PC-3 (cell line): ENCODE data around the gene VSTM4. TPM values are rescaled to one million over a fixed set of nuclear protein-coding genes. Genes with fewer than 3 reads are reported as not detected.

Source experiments
- ATAC-seq: fragments of 200-7000 bp; cut with Tn5 transposase; 2 replicates; pipeline ENCODE4 v1.9.1; 2020; ENCODE audit warnings: mild to moderate bottlenecking, moderate library complexity
- BruUV-seq: library from RNA; stranded (reverse); fragments of 400-500 nt; replicated peaks from 2 replicates; lab custom pipeline; 2021; lab: Mats Ljungman, UMichigan
- CTCF ChIA-PET: fragments of 300-600 bp; sonication (Branson Sonifier 250); formaldehyde crosslinking; loops from one replicate; lab custom pipeline; 2022; ENCODE audit warnings: antibody characterized with exemption; lab: Charles Lee
- POLR2A ChIA-PET: fragments of 300-600 bp; sonication (Branson Sonifier 250); formaldehyde crosslinking; loops from one replicate; lab custom pipeline; 2022; ENCODE audit warnings: antibody characterized with exemption; ENCODE audit not compliant: unreplicated experiment; lab: Charles Lee
- DNase-seq: peaks from one replicate; pipeline ENCODE4 v3.0.0-alpha.2; 2015
- H2AFZ ChIP-seq: fragments of 300-600 bp; sonication (generic); 2 replicates; pipeline ENCODE4 v1.6.0; 2016; ENCODE audit warnings: antibody characterized with exemption, low read length
- H3F3A ChIP-seq: fragments of 300-600 bp; sonication (generic); one replicate; pipeline ENCODE4 v1.6.0; 2017; ENCODE audit warnings: antibody characterized with exemption, low read length, control low read depth, mild to moderate bottlenecking; ENCODE audit not compliant: unreplicated experiment
- H3K27ac ChIP-seq: fragments of 300-600 bp; sonication (generic); 2 replicates; pipeline ENCODE4 v1.5.1; 2016; ENCODE audit warnings: mild to moderate bottlenecking, low read length
- H3K27me3 ChIP-seq: fragments of 300-600 bp; sonication (generic); 2 replicates; pipeline ENCODE4 v1.6.1; 2016; ENCODE audit warnings: low read length, mixed read lengths
- H3K36me3 ChIP-seq: fragments of 300-600 bp; sonication (generic); 2 replicates; pipeline ENCODE4 v1.6.1; 2016; ENCODE audit warnings: low read depth, mixed run types, low read length, mixed read lengths
- H3K4me1 ChIP-seq: fragments of 300-600 bp; sonication (generic); 2 replicates; pipeline ENCODE4 v1.5.1; 2016; ENCODE audit warnings: low read length; ENCODE audit not compliant: insufficient read depth
- H3K4me2 ChIP-seq: fragments of 300-600 bp; sonication (generic); 2 replicates; pipeline ENCODE4 v1.6.0; 2016; ENCODE audit warnings: low read length
- H3K4me3 ChIP-seq: fragments of 300-600 bp; sonication (generic); 2 replicates; pipeline ENCODE4 v1.5.1; 2016; ENCODE audit warnings: mild to moderate bottlenecking, low read length, mixed read lengths
- H3K79me2 ChIP-seq: fragments of 300-600 bp; sonication (generic); 2 replicates; pipeline ENCODE4 v1.6.1; 2017; ENCODE audit warnings: low read length, mixed read lengths
- H3K9ac ChIP-seq: fragments of 300-600 bp; sonication (generic); 2 replicates; pipeline ENCODE4 v1.6.0; 2016; ENCODE audit warnings: mild to moderate bottlenecking, low read length
- H3K9me2 ChIP-seq: fragments of 300-600 bp; sonication (generic); replicated peaks from 2 replicates; pipeline ENCODE4 v1.6.1; 2016; ENCODE audit warnings: mixed run types, low read length, mixed read lengths
- H3K9me3 ChIP-seq: fragments of 300-600 bp; sonication (generic); 2 replicates; pipeline ENCODE4 v1.6.1; 2016; ENCODE audit warnings: low read length, mixed read lengths
- H4K20me1 ChIP-seq: fragments of 300-600 bp; sonication (generic); 2 replicates; pipeline ENCODE4 v1.6.1; 2016; ENCODE audit warnings: low read length, mixed read lengths
- CTCF ChIP-seq: fragments of 300-600 bp; sonication (generic); conservative IDR thresholded peaks from 2 replicates; pipeline ENCODE4 v1.5.1; 2017; ENCODE audit warnings: antibody characterized with exemption, low read depth, mild to moderate bottlenecking, low read length
- EZH2 ChIP-seq: fragments of 300-600 bp; sonication (generic); IDR thresholded peaks from one replicate; pipeline ENCODE4 v1.6.1; 2017; ENCODE audit warnings: antibody characterized with exemption, mild to moderate bottlenecking, low read length; ENCODE audit not compliant: unreplicated experiment
- EZH2phosphoT487 ChIP-seq: fragments of 300-600 bp; sonication (generic); IDR thresholded peaks from 2 replicates; pipeline ENCODE4 v1.6.1; 2018; ENCODE audit warnings: mild to moderate bottlenecking, antibody characterized with exemption, low read length, borderline replicate concordance
- intact Hi-C: fragments of 100-400 bp; cut with micrococcal nuclease; formaldehyde crosslinking; loops from 2 replicates; pipeline ENCODE4 v1.9.0; 2023
- total RNA-seq: library from RNA; depleted of rRNA; stranded (reverse); fragments of >200 nt; gene quantifications from 2 replicates; pipeline ENCODE4 v1.2.3, GENCODE V29; 2014

Gene VSTM4
- total RNA-seq, 1 experiment from 2014 or later, result not detected

DNA sequence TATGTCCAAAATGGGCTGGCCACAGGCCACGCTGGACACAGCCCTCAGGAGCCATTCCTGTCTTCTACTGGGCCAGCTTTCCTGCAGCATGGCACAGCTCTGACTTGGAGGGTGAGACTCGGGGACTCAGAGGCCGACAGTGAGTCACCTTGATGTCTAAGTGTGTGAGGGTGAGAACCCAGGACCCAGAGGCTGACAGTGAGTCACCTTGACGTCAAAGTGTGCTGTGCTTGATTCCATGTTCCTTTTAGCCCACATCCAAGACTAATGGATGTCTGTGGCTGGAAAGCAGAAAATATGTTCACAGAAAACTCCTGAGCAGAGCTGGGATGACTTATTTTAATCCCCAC, 24.5 kb upstream of the VSTM4 start:
- CTCF ChIA-PET, result no interaction called here
- H2AFZ ChIP-seq, result no peak overlapping the region
- no peaks in the 10 kb centered on the region for H3F3A ChIP-seq
- H3K27ac ChIP-seq, result peak overlapping the region; percentile 74
- TF ChIP-seq EZH2phosphoT487, result no peak
- no peak for TF ChIP-seq EZH2
- no peak for TF ChIP-seq CTCF
- no TSS peak for BruUV-seq
- peak; percentile 95 for DNase-seq
- H3K4me1 ChIP-seq, result peaks cover 20% of the 10 kb centered on the region
- peak overlapping the region; percentile 51 for H3K4me2 ChIP-seq
- no peaks in the 10 kb centered on the region for H3K79me2 ChIP-seq
- POLR2A ChIA-PET, result no interaction called here
- H3K36me3 ChIP-seq, result no peaks in the 10 kb centered on the region
- peaks cover 24% of the 10 kb centered on the region; the same call in 1 of the 2 replicates for H3K27me3 ChIP-seq
- peak; percentile 83 for ATAC-seq
- H3K9me3 ChIP-seq, result no peaks in the 10 kb centered on the region
- no peaks in the 10 kb centered on the region for H3K9me2 ChIP-seq
- peak overlapping the region; percentile 54 for H3K9ac ChIP-seq
- H4K20me1 ChIP-seq, result no peaks in the 10 kb centered on the region
- H3K4me3 ChIP-seq, result no peak overlapping the region
- intact Hi-C loops, result no loop called here

GRCh38 chr10:49139028-49139845, 23.9 kb upstream of the VSTM4 start:
- Histone ChIP-seq H4K20me1 (no peaks in the 10 kb centered on the region), H3K4me2 (peak overlapping the region; percentile 51), H3K9me3 (no peaks in the 10 kb centered on the region), H3K79me2 (no peaks in the 10 kb centered on the region), H3K36me3 (no peaks in the 10 kb centered on the region), H3K4me1 (peaks cover 20% of the 10 kb centered on the region), H3K27ac (peak overlapping the region; percentile 74), H3K27me3 (peaks cover 28% of the 10 kb centered on the region), H3K9me2 (no peaks in the 10 kb centered on the region), H3K4me3 (no peak overlapping the region; the same call in 1 of the 2 replicates), H3K9ac (peak overlapping the region; percentile 54), H2AFZ (no peak overlapping the region), H3F3A (no peaks in the 10 kb centered on the region)
- DNase-seq (peak; percentile 54), ATAC-seq (no peak; the same call in 1 of the 2 replicates)
- TF ChIP-seq EZH2phosphoT487 (no peak), CTCF (no peak), EZH2 (no peak)
- intact Hi-C loops, result no loop called here
- no TSS peak for BruUV-seq
- ChIA-PET POLR2A (no interaction called here), CTCF (no interaction called here)

- H3K9me3 ChIP-seq, result no peaks in the 10 kb centered on the region
- H3K36me3 ChIP-seq, result no peaks in the 10 kb centered on the region
- no TSS peak for BruUV-seq
- H4K20me1 ChIP-seq, result no peaks in the 10 kb centered on the region
- TF ChIP-seq EZH2 (no peak), EZH2phosphoT487 (no peak), CTCF (no peak)
- H2AFZ ChIP-seq, result no peak overlapping the region
- CTCF ChIA-PET, result no interaction called here
- H3K79me2 ChIP-seq, result no peaks in the 10 kb centered on the region
- H3K27me3 ChIP-seq, result peaks cover 36% of the 10 kb centered on the region
- H3K4me2 ChIP-seq, result no peak overlapping the region
- no peak for ATAC-seq
- POLR2A ChIA-PET, result no interaction called here
- H3K4me3 ChIP-seq, result no peak overlapping the region
- intact Hi-C loops, result no loop called here
- H3F3A ChIP-seq, result no peaks in the 10 kb centered on the region
- H3K4me1 ChIP-seq, result peaks cover 20% of the 10 kb centered on the region
- no peak overlapping the region for H3K9ac ChIP-seq
- no peak for DNase-seq
- H3K9me2 ChIP-seq, result no peaks in the 10 kb centered on the region
- peak overlapping the region; percentile 16 for H3K27ac ChIP-seq
These were observed 23.1 kb upstream of the VSTM4 start for GRCh38 chr10:49138361-49138891.
